ENCODE measurements around the gene ENDOV.

Gene ENDOV

DNA sequence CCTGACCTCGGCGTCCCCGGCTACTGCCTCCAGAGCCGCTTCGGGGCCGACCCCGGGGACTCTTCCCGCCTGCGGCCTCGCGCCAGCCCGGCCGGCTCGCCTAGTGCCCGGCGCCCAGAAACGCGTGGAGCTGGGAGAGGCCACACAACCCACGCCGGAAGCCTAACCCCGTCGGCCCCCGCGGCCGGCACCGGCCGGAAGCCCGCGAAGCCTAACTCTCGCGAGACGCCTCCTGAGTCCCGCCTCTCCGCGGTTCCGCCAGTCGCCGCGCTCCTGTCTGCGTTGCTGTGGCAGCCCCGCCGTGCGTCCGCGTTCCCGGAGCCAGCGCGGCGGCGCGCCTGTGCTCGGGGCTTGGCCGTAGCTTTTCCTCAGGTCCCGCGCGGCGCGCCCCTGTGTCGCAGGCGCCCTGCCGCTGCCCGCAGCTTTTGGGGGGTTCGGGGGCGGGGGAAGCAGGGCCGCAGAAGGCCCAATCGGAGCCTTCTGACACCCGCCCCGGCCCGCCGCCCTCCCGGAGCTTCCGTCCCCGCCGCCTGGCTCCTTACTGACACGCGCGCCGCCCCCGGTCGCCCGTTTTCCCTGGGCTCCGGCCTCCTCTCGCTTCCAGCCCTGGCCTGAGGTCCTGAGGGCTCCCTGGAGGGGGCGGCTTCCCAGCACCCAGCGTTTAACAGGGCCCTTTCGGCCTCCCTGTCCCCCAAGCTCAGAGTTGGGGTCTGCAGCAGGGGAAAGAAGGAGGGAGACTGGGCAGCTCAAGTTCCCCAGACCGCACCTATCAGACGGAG, 39.8 kb downstream of the ENDOV start:
- no peaks in the 10 kb centered on the region for H4K20me1 ChIP-seq (ENCODE audit: insufficient read depth)
- H2AFZ ChIP-seq (ENCODE audit: low read depth): peak overlapping the region; percentile 98
- H3K4me2 ChIP-seq: peak overlapping the region; percentile 95
- no peaks in the 10 kb centered on the region for H3K79me2 ChIP-seq (ENCODE audit: insufficient read depth, low read depth)
- TF ChIP-seq, protein P1, sequence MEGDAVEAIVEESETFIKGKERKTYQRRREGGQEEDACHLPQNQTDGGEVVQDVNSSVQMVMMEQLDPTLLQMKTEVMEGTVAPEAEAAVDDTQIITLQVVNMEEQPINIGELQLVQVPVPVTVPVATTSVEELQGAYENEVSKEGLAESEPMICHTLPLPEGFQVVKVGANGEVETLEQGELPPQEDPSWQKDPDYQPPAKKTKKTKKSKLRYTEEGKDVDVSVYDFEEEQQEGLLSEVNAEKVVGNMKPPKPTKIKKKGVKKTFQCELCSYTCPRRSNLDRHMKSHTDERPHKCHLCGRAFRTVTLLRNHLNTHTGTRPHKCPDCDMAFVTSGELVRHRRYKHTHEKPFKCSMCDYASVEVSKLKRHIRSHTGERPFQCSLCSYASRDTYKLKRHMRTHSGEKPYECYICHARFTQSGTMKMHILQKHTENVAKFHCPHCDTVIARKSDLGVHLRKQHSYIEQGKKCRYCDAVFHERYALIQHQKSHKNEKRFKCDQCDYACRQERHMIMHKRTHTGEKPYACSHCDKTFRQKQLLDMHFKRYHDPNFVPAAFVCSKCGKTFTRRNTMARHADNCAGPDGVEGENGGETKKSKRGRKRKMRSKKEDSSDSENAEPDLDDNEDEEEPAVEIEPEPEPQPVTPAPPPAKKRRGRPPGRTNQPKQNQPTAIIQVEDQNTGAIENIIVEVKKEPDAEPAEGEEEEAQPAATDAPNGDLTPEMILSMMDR (conservative IDR thresholded peaks at IDR 0.05; ENCODE audit: low read depth, low read length): no peak
- peaks cover 81% of the 10 kb centered on the region for H3K27me3 ChIP-seq (ENCODE audit: insufficient read depth, low read depth)
- H3K36me3 ChIP-seq (ENCODE audit: insufficient read depth): no peaks in the 10 kb centered on the region
- peak overlapping the region; percentile 70 for H3K27ac ChIP-seq
- H3K4me3 ChIP-seq (IDR thresholded peaks at IDR 0.05; ENCODE audit: insufficient read depth, low read depth, low read length): no peak overlapping the region
- H3K9ac ChIP-seq: peak overlapping the region; percentile 64
- peaks cover 5% of the 10 kb centered on the region for H3K4me1 ChIP-seq (ENCODE audit: low read depth, poor library complexity, severe bottlenecking)

DNA sequence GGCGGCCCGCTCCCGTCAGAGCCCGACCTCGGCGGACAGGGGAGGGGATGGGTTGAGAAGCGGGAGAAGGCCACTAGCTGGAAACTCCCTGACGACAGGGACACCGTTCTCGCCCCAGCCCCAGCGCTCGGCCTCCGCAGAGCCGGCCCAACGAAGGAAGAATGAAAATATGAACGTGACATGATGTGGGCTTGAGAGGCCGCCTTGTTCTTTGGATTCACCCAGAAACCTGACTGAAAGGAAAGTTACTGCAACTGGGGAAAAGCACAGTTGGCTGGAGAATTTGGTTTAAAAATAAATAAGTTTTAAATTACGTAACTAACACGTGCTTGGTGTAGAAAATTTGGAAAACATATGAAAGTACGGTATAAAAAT, 40.4 kb downstream of the ENDOV start:
- Histone ChIP-seq H3K9ac (peak overlapping the region; percentile 64), H3K4me1 (ENCODE audit: low read depth, poor library complexity, severe bottlenecking) (peaks cover 5% of the 10 kb centered on the region), H3K36me3 (ENCODE audit: insufficient read depth) (no peaks in the 10 kb centered on the region), H2AFZ (ENCODE audit: low read depth) (peak overlapping the region; percentile 98), H3K4me2 (peak overlapping the region; percentile 95), H3K27me3 (ENCODE audit: insufficient read depth, low read depth) (peaks cover 81% of the 10 kb centered on the region), H3K79me2 (ENCODE audit: insufficient read depth, low read depth) (no peaks in the 10 kb centered on the region), H3K27ac (peak overlapping the region; percentile 70; the same call in 1 of the 2 replicates), H3K4me3 (IDR thresholded peaks at IDR 0.05; ENCODE audit: insufficient read depth, low read depth, low read length) (no peak overlapping the region), H4K20me1 (ENCODE audit: insufficient read depth) (no peaks in the 10 kb centered on the region)
- TF ChIP-seq, protein P1 (conservative IDR thresholded peaks at IDR 0.05; ENCODE audit: low read depth, low read length): no peak

DNA sequence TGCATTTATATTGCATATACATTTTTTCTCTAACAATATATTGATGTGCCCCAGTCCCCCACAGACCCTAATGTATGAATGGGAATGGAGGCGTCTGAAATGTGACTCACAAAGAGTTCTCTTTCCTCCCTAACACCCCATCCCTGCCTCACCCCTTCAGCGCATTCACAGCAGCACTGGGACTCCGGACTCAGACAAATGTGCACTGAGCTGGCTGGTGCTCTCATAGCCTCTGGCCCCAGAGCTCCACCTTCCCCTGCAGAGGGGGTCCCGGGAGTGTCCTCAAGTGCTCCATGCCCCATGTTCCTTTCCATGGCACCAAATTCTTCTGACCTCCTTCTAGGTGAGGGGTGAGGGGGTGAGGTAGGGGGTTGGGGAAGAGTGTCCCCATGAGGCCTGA, 40.8 kb downstream of the ENDOV start:
- no peaks in the 10 kb centered on the region for H4K20me1 ChIP-seq (ENCODE audit: insufficient read depth)
- TF ChIP-seq, protein P1 (conservative IDR thresholded peaks at IDR 0.05; ENCODE audit: low read depth, low read length): no peak
- H2AFZ ChIP-seq (ENCODE audit: low read depth): no peak overlapping the region
- H3K9ac ChIP-seq: no peak overlapping the region
- no peak overlapping the region for H3K4me2 ChIP-seq
- no peak overlapping the region for H3K27ac ChIP-seq
- peaks cover 81% of the 10 kb centered on the region for H3K27me3 ChIP-seq (ENCODE audit: insufficient read depth, low read depth)
- no peak overlapping the region for H3K4me3 ChIP-seq (IDR thresholded peaks at IDR 0.05; ENCODE audit: insufficient read depth, low read depth, low read length)
- H3K36me3 ChIP-seq (ENCODE audit: insufficient read depth): no peaks in the 10 kb centered on the region
- H3K79me2 ChIP-seq (ENCODE audit: insufficient read depth, low read depth): no peaks in the 10 kb centered on the region
- peaks cover 5% of the 10 kb centered on the region for H3K4me1 ChIP-seq (ENCODE audit: low read depth, poor library complexity, severe bottlenecking)

DNA sequence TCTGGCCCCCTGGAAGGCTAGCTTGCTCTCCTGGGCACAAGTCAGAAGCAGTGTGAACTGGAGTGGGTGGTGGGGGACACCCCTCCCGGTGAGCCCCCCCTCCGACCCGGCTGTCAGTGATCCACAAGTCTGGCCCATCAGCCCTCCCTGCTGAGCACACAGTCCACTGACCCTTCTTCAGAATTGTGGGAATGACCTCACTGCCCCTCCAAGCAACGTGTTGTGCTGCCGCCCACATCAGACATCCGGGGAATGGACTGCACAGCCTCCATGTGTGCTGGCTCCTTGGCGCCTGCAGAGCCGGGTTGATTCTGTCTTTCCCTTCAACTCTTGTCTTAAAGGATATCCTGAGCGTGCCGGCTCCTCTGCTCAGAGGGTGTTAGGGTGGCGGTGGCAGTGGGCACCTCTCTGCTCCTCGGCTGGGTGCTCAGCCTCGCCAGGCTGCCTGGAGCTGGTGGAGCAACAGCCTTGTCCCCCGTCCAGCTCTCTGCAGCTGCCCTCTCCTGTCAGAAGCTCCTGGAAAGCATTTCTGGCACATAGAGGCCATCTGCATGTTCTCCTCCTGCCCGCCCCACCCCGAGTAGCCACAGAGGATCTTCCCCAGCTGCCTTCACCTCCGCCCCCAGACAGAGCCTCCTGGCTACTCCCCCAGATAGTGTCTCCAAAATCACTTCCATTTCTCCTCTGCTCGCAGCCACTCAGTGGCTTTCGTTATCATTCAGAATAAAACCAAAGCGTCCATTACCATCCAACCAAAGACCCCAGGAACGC, 41.7 kb downstream of the ENDOV start:
- Histone ChIP-seq H2AFZ (ENCODE audit: low read depth) (no peak overlapping the region), H3K4me3 (IDR thresholded peaks at IDR 0.05; ENCODE audit: insufficient read depth, low read depth, low read length) (no peak overlapping the region), H3K9ac (no peak overlapping the region), H3K27ac (no peak overlapping the region), H3K36me3 (ENCODE audit: insufficient read depth) (no peaks in the 10 kb centered on the region), H3K4me1 (ENCODE audit: low read depth, poor library complexity, severe bottlenecking) (peaks cover 5% of the 10 kb centered on the region), H3K27me3 (ENCODE audit: insufficient read depth, low read depth) (peaks cover 81% of the 10 kb centered on the region), H3K4me2 (no peak overlapping the region), H4K20me1 (ENCODE audit: insufficient read depth) (no peaks in the 10 kb centered on the region), H3K79me2 (ENCODE audit: insufficient read depth, low read depth) (no peaks in the 10 kb centered on the region)
- TF ChIP-seq, protein P1 (conservative IDR thresholded peaks at IDR 0.05; ENCODE audit: low read depth, low read length): no peak
